ENCODE data around the gene FLNB. TPM values are rescaled to one million over a fixed set of nuclear protein-coding genes. Genes with fewer than 3 reads are reported as not detected.

Gene FLNB
- total and polyA plus RNA-seq, 9 of the 15 experiments (the other 6 are each of a cell fraction or from before 2014, with no cell fraction given): 9.4 to 48.1 (median 25.6) TPM

DNA sequence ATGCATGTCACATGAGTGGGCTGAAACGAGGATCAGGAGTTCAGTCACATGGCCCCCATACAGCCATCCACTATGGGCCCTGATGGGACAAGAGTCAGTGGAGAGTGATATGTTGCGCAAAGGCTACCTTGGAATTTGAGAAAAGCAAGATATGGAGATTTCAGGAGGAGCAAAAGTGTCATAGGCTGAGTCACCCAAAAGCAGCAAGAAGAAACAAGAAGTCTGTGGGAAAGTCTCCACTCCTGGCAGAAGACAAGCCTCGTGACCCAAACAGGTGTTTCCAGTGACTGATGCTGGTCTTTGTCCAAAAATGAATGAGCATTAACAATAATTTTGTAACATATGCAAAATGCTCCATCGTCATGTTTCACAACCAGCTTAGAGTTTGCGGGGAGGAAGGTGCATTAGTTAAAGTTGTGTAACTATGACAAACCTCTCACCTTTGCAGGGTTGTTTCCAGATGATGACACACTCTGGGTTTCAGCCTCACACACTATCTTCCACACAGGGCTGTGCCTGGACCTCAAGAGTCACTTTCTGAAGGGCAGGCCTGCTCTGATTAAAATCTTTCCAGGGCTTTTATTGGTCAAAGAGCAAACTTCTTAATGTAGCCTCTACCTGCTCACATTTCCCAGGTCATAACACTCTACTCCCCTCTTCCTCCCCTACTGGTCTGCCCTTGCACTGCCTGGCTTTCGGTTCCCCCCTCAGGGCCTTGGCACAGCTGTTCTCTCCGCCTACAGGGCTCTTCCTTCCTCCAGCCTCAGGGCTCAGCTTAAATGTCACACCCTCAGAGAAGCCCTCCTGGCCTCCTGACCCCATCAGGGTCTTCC lies 206.5 kb downstream of the FLNB start:
- 0 out of 2 replicates have a peak, but pooled peaks have one; percentile 6 for TF ChIP-seq JUN (IDR thresholded peaks at IDR 0.05; ENCODE audit: borderline replicate concordance, low read depth, low read length)
- no peak for TF ChIP-seq JUN (CRISPR knock-in tag; IDR thresholded peaks at IDR 0.05; ENCODE audit: borderline replicate concordance)
- peak; percentile 54 for TF ChIP-seq CEBPB (tag; IDR thresholded peaks at IDR 0.05)
- TF ChIP-seq, protein P1, sequence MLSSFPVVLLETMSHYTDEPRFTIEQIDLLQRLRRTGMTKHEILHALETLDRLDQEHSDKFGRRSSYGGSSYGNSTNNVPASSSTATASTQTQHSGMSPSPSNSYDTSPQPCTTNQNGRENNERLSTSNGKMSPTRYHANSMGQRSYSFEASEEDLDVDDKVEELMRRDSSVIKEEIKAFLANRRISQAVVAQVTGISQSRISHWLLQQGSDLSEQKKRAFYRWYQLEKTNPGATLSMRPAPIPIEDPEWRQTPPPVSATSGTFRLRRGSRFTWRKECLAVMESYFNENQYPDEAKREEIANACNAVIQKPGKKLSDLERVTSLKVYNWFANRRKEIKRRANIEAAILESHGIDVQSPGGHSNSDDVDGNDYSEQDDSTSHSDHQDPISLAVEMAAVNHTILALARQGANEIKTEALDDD (IDR thresholded peaks at IDR 0.05): no peak
- TF ChIP-seq, protein P2, sequence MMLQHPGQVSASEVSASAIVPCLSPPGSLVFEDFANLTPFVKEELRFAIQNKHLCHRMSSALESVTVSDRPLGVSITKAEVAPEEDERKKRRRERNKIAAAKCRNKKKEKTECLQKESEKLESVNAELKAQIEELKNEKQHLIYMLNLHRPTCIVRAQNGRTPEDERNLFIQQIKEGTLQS (IDR thresholded peaks at IDR 0.05): peak; percentile 15; the same call in 1 of the 2 replicates
- TF ChIP-seq, protein P2 (CRISPR knock-in tag; conservative IDR thresholded peaks at IDR 0.05): no peak
- peak; percentile 57 for TF ChIP-seq FOSL1 (tag; conservative IDR thresholded peaks at IDR 0.05)
- TF ChIP-seq, protein P3, sequence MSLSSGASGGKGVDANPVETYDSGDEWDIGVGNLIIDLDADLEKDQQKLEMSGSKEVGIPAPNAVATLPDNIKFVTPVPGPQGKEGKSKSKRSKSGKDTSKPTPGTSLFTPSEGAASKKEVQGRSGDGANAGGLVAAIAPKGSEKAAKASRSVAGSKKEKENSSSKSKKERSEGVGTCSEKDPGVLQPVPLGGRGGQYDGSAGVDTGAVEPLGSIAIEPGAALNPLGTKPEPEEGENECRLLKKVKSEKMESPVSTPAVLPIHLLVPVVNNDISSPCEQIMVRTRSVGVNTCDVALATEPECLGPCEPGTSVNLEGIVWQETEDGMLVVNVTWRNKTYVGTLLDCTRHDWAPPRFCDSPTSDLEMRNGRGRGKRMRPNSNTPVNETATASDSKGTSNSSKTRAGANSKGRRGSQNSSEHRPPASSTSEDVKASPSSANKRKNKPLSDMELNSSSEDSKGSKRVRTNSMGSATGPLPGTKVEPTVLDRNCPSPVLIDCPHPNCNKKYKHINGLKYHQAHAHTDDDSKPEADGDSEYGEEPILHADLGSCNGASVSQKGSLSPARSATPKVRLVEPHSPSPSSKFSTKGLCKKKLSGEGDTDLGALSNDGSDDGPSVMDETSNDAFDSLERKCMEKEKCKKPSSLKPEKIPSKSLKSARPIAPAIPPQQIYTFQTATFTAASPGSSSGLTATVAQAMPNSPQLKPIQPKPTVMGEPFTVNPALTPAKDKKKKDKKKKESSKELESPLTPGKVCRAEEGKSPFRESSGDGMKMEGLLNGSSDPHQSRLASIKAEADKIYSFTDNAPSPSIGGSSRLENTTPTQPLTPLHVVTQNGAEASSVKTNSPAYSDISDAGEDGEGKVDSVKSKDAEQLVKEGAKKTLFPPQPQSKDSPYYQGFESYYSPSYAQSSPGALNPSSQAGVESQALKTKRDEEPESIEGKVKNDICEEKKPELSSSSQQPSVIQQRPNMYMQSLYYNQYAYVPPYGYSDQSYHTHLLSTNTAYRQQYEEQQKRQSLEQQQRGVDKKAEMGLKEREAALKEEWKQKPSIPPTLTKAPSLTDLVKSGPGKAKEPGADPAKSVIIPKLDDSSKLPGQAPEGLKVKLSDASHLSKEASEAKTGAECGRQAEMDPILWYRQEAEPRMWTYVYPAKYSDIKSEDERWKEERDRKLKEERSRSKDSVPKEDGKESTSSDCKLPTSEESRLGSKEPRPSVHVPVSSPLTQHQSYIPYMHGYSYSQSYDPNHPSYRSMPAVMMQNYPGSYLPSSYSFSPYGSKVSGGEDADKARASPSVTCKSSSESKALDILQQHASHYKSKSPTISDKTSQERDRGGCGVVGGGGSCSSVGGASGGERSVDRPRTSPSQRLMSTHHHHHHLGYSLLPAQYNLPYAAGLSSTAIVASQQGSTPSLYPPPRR (CRISPR knock-in tag; IDR thresholded peaks at IDR 0.05; ENCODE audit: borderline replicate concordance): no peak
- TF ChIP-seq CEBPG (CRISPR knock-in tag; IDR thresholded peaks at IDR 0.05): no peak
- peak; percentile 31 to 51; a peak in 3 of 4 replicates for TF ChIP-seq CEBPG (tag; conservative IDR thresholded peaks at IDR 0.05 in 1 of 2, IDR thresholded peaks at IDR 0.05 in 1 of 2)
- intact Hi-C loops (cut with micrococcal nuclease) (no loop called here), in situ Hi-C loops (cut with MboI) (no loop called here)
- Histone ChIP-seq H3K27ac (ENCODE audit: extremely low read depth, low read depth, low read length) (no peak overlapping the region), H4K20me1 (replicated peaks; ENCODE audit: control insufficient read depth, insufficient read depth, low read length) (no peaks in the 10 kb centered on the region), H3K27me3 (ENCODE audit: control insufficient read depth in 2 of 2, insufficient read depth in 2 of 2, low read length in 2 of 2) (peaks cover 2 to 18% of the 10 kb centered on the region in 2 experiments; a peak in 4 of 5 replicates), H3K79me2 (ENCODE audit: control insufficient read depth, insufficient read depth, low read length) (no peaks in the 10 kb centered on the region), H2AFZ (ENCODE audit: low read depth, low read length) (no peak overlapping the region), H3K4me2 (ENCODE audit: insufficient read depth, low read length) (no peak overlapping the region), H3K4me1 (replicated peaks in 1 of 2; ENCODE audit: control insufficient read depth in 2 of 2, insufficient read depth in 2 of 2, low read length in 2 of 2) (no peaks in the 10 kb centered on the region; a peak in 1 of 5 replicates), H3K9ac (ENCODE audit: insufficient read depth in 1 of 2, low read depth in 2 of 2, low read length in 2 of 2) (no peak overlapping the region), H3K36me3 (ENCODE audit: control insufficient read depth, insufficient read depth, low read length) (no peaks in the 10 kb centered on the region), H3K9me1 (ENCODE audit: control insufficient read depth, insufficient read depth, low read length) (no peaks in the 10 kb centered on the region), H3K4me3 (no peak overlapping the region), H3K9me3 (replicated peaks; ENCODE audit: control insufficient read depth, insufficient read depth, low read depth, low read length) (no peaks in the 10 kb centered on the region)
- ATAC-seq (peak; percentile 43; the same call in 2 of the 3 replicates), DNase-seq (ENCODE audit: extremely low read depth in 1 of 4, low spot score in 3 of 4) (no peak), FAIRE-seq (no peak)
- BruUV-seq (replicated peaks): no TSS peak
- 3% methylated on average over 7 of the region's 7 CpGs for WGBS (ENCODE audit: insufficient coverage, low coverage, missing lambda C conversion rate)
- ChIA-PET POLR2A (no interaction called here), CTCF (ENCODE audit: low intra/inter-chr PET ratio) (no interaction called here)

All from K562 (cell line).